HG03060 (cell line): ENCODE results near the gene SLC50A1.
"Not testable (repeated sequence)": the region's sequence is repeated elsewhere in the genome, so short reads cannot be mapped to it uniquely, and the experiment has no call there.

Experiments used
- ATAC-seq: cut with Tn5 transposase; IDR thresholded peaks from one replicate; pipeline ENCODE4 v1.9.1; 2021; ENCODE audit warnings: low read depth, moderate number of reproducible peaks; ENCODE audit not compliant: unreplicated experiment

Gene SLC50A1

DNA sequence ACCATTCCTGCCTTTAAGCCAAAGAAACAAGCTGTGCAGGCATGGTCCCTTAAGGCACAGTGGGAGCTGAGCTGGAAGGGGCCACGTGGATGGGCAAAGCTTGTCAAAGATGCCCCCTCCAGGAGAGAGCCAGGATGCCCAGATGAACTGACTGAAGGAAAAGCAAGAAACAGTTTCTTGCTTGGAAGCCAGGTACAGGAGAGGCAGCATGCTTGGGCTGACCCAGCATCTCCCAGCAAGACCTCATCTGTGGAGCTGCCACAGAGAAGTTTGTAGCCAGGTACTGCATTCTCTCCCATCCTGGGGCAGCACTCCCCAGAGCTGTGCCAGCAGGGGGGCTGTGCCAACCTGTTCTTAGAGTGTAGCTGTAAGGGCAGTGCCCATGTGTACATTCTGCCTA is 1.3 kb upstream of the SLC50A1 start:
- ATAC-seq = no peak

- no peak for ATAC-seq
Measured at GRCh38 chr1:155134880-155135414, 705 bp upstream of the SLC50A1 start.

DNA sequence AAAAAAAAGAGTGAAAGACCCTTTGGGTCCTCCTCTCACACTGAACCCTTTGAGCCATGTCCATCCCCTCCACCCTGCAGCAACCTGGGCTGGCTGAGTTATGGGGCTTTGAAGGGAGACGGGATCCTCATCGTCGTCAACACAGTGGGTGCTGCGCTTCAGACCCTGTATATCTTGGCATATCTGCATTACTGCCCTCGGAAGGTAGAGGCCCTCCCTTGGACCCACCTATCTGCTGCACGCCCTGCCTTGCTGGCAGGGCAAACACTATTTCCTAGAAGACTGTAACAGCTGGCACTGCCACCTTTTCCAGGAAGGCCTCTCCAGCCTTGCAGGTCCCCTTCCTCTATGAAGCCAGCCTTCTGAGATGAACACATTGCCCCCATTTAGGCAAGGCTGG is 1.1 kb downstream of the SLC50A1 start:
- no peak for ATAC-seq

- ATAC-seq = no peak
Measured at GRCh38 chr1:155137154-155137949, 1.7 kb downstream of the SLC50A1 start.

GRCh38 chr1:155139895-155140629 is 4.4 kb downstream of the SLC50A1 start, which contains the start of gene DPM3:
TSS of gene DPM3 (minus strand) at chr1:155140531. CDS start at chr1:155140240, 291 bp downstream.
- no peak for ATAC-seq

- ATAC-seq = no peak
Measured at GRCh38 chr1:155140630-155140953, 4.9 kb downstream of the SLC50A1 start.

GRCh38 chr1:155141749-155142148 is 6.1 kb downstream of the SLC50A1 start:
- no peak for ATAC-seq

DNA sequence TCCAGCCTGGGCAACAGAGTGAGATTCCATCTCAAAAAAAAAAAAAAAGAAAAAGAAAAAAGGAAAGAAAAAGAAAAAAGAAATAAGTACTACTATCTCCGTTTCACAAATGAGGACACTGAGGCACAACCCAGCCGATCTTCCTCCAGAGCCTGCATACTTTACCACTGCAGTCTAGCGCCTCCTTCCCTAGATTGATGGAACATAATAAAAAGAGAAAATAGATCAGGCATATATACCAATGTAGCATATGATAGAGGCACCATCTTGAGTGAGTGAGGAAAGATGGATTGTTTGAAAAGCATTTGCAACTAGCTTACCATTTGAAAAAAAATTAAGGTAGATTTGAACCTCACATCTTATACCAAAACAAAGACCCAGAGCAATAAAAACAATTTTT is 9.8 kb downstream of the SLC50A1 start:
- ATAC-seq = no peak

DNA sequence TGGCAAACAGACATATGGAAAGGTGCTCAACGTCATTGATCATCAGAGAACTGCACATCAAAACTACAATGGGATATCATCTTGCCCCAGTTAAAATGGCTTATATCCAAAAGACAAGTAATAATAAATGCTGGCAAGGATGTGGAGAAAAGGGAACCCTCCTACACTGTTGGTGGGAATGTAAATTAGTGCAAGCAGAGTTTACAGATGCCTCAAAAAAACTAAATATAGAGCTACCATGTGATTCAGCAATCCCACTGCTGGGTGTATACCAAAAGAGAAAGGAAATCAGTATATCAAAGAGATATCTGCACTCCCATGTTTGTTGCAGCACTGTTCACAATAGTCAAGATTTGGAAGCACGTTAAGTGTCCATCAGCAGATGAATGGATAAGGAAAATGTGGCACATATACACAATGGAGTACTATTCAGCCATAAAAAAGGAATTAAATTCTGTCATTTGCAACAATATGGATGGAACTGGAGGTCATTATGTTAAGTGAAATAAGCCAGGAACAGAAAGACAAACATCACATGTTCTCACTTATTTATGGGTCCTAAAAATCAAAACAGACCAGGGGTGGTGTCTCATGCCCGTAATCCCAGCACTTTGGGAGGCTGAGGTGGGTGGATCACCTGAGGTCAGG is 20.5 kb downstream of the SLC50A1 start:
- not testable (repeated sequence) for ATAC-seq

DNA sequence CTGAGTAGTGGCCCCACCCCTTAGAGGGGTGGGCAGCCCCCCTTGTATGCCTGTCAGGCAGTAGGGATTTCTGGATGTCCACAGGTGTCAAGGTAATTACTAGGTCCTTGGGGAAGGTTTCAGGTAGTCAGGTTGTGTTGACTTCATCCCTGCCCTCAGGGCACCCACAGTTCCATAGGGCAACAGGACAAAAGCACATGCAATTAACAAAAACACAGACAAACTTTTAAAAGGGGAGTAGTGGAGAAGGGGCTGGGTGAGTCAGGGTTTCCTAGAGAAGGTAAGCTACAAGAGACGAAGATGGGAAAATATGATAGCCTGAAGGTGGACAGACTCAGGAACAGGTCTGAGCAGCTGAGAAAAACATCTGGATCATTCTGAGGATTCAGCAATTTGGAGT is 23.3 kb downstream of the SLC50A1 start:
- ATAC-seq = no peak

DNA sequence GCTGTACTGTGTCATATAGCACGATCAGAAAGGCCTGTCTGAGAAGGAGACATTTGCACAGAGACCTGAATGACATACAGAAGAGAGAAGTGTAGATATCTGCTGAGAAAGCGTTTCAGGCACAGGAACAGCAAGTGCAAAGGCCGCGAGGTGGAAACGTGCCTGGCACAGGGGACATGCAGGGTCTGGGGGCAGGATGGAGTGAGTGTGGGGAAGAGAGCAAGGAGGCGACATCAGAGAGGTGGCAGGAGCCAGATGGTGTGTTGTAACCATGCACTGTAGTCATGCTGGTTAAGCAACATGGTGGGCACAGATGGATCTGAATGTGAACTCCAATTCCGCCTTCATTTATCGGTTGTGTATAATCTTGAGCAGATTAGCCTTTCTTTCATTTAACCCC is 24.5 kb downstream of the SLC50A1 start:
- no peak for ATAC-seq

GRCh38 chr1:155162631-155163030 is 27.0 kb downstream of the SLC50A1 start:
- ATAC-seq = not testable (repeated sequence)

DNA sequence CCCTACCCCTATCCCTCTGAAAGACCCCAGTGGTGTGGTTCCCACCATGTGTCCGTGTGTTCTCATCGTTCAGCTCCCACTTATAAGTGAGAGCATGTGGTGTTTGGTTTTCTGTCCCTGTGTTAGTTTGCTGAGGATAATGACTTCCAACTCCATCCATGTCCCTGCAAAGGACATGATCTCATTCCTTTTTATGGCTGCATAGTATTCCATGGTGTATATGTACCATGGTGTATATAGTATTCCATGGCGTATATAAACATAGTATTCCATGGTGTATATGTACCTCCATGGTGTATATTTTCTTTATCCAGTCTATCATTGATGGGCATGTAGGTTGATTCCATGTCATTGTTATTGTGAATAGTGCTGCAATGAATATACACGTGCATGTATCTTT is 28.1 kb downstream of the SLC50A1 start:
- not testable (repeated sequence) for ATAC-seq

DNA sequence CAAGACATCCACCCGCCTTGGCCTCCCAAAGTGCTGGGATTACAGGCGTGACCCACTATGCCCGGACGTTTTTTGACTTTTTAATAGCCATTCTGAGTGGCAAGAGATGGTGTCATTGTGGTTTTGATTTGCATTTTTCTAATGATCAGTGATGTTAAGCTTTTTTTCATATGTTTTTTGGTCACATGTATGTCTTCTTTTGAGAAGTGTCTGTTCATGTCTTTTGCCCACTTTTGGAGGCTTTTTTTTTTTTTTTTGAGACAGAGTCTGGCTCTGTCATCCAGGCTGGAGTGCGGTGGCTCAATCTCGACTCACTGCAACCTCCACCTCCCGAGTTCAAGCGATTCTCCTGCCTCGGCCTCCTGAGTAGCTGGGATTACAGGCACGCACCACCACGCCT is 29.0 kb downstream of the SLC50A1 start:
- ATAC-seq = not testable (repeated sequence)

GRCh38 chr1:155166051-155166470 is 30.4 kb downstream of the SLC50A1 start:
- no peak for ATAC-seq

DNA sequence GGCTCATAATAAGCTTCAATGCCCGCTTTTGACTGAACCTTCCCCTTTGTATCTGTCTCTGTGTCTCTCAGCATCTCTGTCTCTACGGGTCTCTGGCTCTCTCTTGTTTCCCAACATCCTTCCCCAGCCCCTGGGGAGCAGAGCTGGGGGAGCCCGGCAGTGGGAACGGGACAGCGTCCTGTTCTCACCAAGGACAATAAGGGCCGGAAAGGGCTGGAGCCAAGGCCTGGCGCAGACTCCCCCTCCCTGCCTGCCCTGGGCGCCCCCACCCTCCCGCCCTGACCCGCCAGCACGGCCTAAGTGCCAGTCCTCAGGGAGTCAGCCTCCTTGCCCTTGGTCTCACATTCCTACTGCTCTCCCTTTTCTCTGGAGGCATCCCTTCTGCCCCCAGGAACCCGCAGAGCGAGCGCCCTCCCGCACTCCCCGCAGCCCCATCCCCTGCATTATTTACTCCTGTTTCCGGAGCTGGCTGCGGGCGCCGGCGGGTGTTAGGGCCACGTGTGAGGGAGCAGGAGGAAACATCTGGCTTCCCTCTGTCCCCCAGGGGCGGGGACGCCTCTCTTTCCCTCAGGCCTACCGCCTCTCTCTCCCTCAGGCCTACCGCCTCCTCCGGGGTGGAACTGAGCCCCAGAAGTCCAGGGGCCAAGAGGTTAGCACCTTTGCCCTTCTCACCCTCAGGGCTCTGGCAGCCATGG is 31.0 kb downstream of the SLC50A1 start:
- ATAC-seq = no peak

DNA sequence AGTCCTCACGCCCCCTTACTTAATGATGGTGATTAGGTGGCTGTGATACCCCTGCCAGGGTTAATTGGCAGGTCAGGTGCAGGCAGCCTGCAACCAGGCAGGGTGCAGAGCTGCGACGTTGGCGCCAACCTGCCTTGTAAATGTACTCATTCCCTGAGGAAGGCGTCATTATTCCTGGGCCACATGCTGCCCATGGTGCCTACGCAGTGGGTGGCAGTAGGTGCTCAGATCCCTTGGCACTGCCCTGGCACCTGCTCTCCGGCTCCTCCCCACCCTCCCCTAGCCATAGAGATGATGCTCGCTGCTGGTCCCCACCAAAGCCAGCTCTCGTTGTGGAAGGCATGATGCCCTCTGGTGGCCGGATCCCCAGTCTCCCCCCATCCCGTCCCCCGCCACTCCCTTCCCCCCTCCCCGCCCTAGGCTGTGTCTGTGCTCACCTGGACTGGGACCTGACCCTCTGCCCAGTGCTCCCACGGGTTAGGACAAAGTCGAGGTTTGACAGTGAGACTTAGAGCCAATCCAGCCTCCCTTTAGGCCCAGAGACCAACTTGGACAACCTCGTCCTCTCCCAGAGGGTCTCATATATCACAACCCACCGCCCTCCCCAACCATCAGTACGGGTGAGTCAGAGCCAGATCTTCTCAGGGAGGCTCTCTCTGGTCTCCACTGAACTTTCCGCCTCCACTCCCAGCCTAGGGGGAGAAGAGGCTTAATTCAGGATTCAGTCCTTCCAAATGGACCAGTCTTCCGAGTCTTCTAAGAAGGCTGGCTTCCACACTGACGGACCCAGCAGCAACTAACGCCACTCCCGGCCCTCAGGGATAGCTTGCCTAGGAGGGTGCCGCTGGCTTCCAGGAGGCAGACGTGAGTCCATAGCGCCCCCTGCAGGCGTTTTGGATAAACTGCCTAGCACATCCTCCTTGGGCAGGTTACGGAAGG is 31.8 kb downstream of the SLC50A1 start:
- no peak for ATAC-seq

GRCh38 chr1:155168105-155168445 is 32.4 kb downstream of the SLC50A1 start:
- not testable (repeated sequence) for ATAC-seq

GRCh38 chr1:155168456-155169210 is 33.0 kb downstream of the SLC50A1 start:
- ATAC-seq = no peak
